Keratinocyte (primary cell): Measurements from ENCODE around the gene PCK2. TPM values are rescaled to one million over a fixed set of nuclear protein-coding genes. Genes with fewer than 3 reads are reported as not detected.

ENCODE experiments used
- DNase-seq: peaks from one replicate; pipeline ENCODE4 v3.0.0-alpha.2; 2011; ENCODE audit warnings: low read depth, missing footprints, low spot score
- FAIRE-seq: peaks from 2 replicates; lab custom pipeline; 2011; peaks lifted over from hg19 to GRCh38; lab: Jason Lieb, UNC
- H2AFZ ChIP-seq: 2 replicates; pipeline ENCODE4 v1.6.0; 2012; ENCODE audit warnings: low read length, control low read depth, inconsistent platforms; ENCODE audit not compliant: control insufficient read depth
- H3K27ac ChIP-seq: 2 replicates; pipeline ENCODE4 v1.5.1; 2011; ENCODE audit warnings: low read length; ENCODE audit not compliant: control insufficient read depth, insufficient read depth
- H3K27me3 ChIP-seq: 3 replicates; pipeline ENCODE4 v1.6.0; 2011; ENCODE audit warnings: low read length; ENCODE audit not compliant: control insufficient read depth, insufficient read depth; ENCODE audit errors: extremely low read depth
- H3K36me3 ChIP-seq, 2 experiments: 2 replicates in 1 of 2; 3 replicates in 1 of 2; pipeline ENCODE4 v1.5.1; 2011; ENCODE audit warnings: low read length in 2 of 2, mild to moderate bottlenecking in 1 of 2; ENCODE audit not compliant: control insufficient read depth in 2 of 2, insufficient read depth in 2 of 2; ENCODE audit errors: extremely low read depth in 1 of 2
- H3K4me1 ChIP-seq: 3 replicates; pipeline ENCODE4 v1.5.1; 2011; ENCODE audit warnings: low read length; ENCODE audit not compliant: control insufficient read depth, insufficient read depth; ENCODE audit errors: extremely low read depth
- H3K4me2 ChIP-seq: 3 replicates; pipeline ENCODE4 v1.6.0; 2011; ENCODE audit warnings: low read depth, low read length; ENCODE audit not compliant: control insufficient read depth, insufficient read depth; ENCODE audit errors: extremely low read depth
- H3K4me3 ChIP-seq, 3 experiments: fragments of 200-600 bp in 1 of 3; sonication (generic) in 1 of 3; 2 replicates in 2 of 3; 3 replicates in 1 of 3; pipeline ENCODE4 v1.5.1; 2011 to 2016; ENCODE audit warnings: low read length in 3 of 3, mild to moderate bottlenecking in 3 of 3, control low read depth in 2 of 3, inconsistent platforms in 1 of 3, low read depth in 1 of 3, mixed read lengths in 1 of 3, mixed run types in 1 of 3, moderate library complexity in 1 of 3; ENCODE audit not compliant: control insufficient read depth in 2 of 3, insufficient read depth in 2 of 3; ENCODE audit errors: extremely low read depth in 1 of 3
- H3K79me2 ChIP-seq: 2 replicates; pipeline ENCODE4 v1.6.0; 2012; ENCODE audit warnings: low read length; ENCODE audit not compliant: control insufficient read depth, insufficient read depth
- H3K9ac ChIP-seq: 3 replicates; pipeline ENCODE4 v1.6.0; 2011; ENCODE audit warnings: low read length; ENCODE audit not compliant: control insufficient read depth, insufficient read depth; ENCODE audit errors: extremely low read depth
- H3K9me1 ChIP-seq: 3 replicates; pipeline ENCODE4 v1.6.0; 2011; ENCODE audit warnings: low read length; ENCODE audit not compliant: control insufficient read depth, insufficient read depth; ENCODE audit errors: extremely low read depth
- H3K9me3 ChIP-seq: 2 replicates; pipeline ENCODE4 v1.5.1; 2012; ENCODE audit warnings: low read depth, low read length; ENCODE audit not compliant: control insufficient read depth
- H4K20me1 ChIP-seq: 3 replicates; pipeline ENCODE4 v1.6.0; 2011; ENCODE audit warnings: low read length; ENCODE audit not compliant: control insufficient read depth, insufficient read depth; ENCODE audit errors: extremely low read depth
- CTCF ChIP-seq, 3 experiments: IDR thresholded peaks in 1 of 3; conservative IDR thresholded peaks in 1 of 3; optimal IDR thresholded peaks in 1 of 3; 2 replicates in 2 of 3; 3 replicates in 1 of 3; pipeline versions ENCODE3 to v1.5.1; 2011; ENCODE audit warnings: low read length in 3 of 3, mild to moderate bottlenecking in 3 of 3, moderate library complexity in 2 of 3, control low read depth in 1 of 3, inconsistent platforms in 1 of 3; ENCODE audit not compliant: insufficient read depth in 2 of 3; ENCODE audit errors: extremely low read depth in 1 of 3
- EZH2 ChIP-seq: IDR thresholded peaks from one replicate; pipeline ENCODE4 v1.6.1; 2012; ENCODE audit warnings: inconsistent platforms, mild to moderate bottlenecking, low read length, moderate library complexity
- dilution Hi-C: fragments of 300-500 bp; cut with MboI; formaldehyde crosslinking; loops from one replicate; pipeline ENCODE4 v1.7.0; 2020; ENCODE audit warnings: low sequenced_read_pairs; ENCODE audit not compliant: extremely low pct_ligation_motif_present
- polyA plus RNA-seq, 5 experiments: library from polyadenylated mRNA; depleted of rRNA in 3 of 5; stranded (reverse) in 3 of 5; stranded (forward) in 1 of 5; unstranded in 1 of 5; fragments of >200 nt; gene quantifications; 1 replicate in 1 of 5; 2 replicates in 3 of 5; 3 replicates in 1 of 5; pipeline versions ENCODE4 v1.2.1 to v1.2.3, GENCODE V29; 2011 to 2012; ENCODE audit warnings: missing spikeins in 2 of 5, low read depth in 1 of 5, low replicate concordance in 1 of 5

PCK2 gene
- polyA plus RNA-seq, 1 donor (not counting 4 experiments of a cell fraction or from before 2014, with no cell fraction given), result 16.6 TPM

- Histone ChIP-seq H3K9me1 (peaks cover 4% of the 10 kb centered on the region), H3K4me1 (peaks cover 28% of the 10 kb centered on the region), H3K27me3 (no peaks in the 10 kb centered on the region), H4K20me1 (no peaks in the 10 kb centered on the region), H3K4me3 (no peak overlapping the region), H3K9ac (no peak overlapping the region), H3K9me3 (no peaks in the 10 kb centered on the region), H2AFZ (no peak overlapping the region), H3K27ac (no peak overlapping the region), H3K79me2 (peaks cover 32% of the 10 kb centered on the region), H3K4me2 (no peak overlapping the region), H3K36me3 (peaks cover 12 to 25% of the 10 kb centered on the region in 2 experiments)
- DNase-seq (no peak), FAIRE-seq (no peak)
- TF ChIP-seq EZH2 (no peak), CTCF (optimal IDR thresholded peaks at IDR 0.05 in 1 of 3, IDR thresholded peaks at IDR 0.05 in 1 of 3, conservative IDR thresholded peaks at IDR 0.05 in 1 of 3; ENCODE audit: extremely low read depth in 1 of 3, insufficient read depth in 2 of 3, low read length in 3 of 3) (no peak)
- dilution Hi-C loops, result no loop called here
These were observed 44.5 kb downstream of the PCK2 start for GRCh38 chr14:24138396-24139271.

GRCh38 chr14:24139272-24139934, 45.3 kb downstream of the PCK2 start:
- H4K20me1 ChIP-seq, result no peaks in the 10 kb centered on the region
- H3K27ac ChIP-seq, result no peak overlapping the region
- peaks cover 28% of the 10 kb centered on the region for H3K4me1 ChIP-seq
- DNase-seq, result no peak
- H3K9ac ChIP-seq, result no peak overlapping the region
- H3K9me1 ChIP-seq, result peaks cover 4% of the 10 kb centered on the region
- H3K4me3 ChIP-seq, result peak overlapping the region in 1 of 3 experiments; percentile 5
- FAIRE-seq, result no peak
- H3K79me2 ChIP-seq, result peaks cover 39% of the 10 kb centered on the region
- H3K27me3 ChIP-seq, result no peaks in the 10 kb centered on the region
- peak overlapping the region; percentile 25 for H3K4me2 ChIP-seq
- TF ChIP-seq EZH2 (no peak), CTCF (optimal IDR thresholded peaks at IDR 0.05 in 1 of 3, IDR thresholded peaks at IDR 0.05 in 1 of 3, conservative IDR thresholded peaks at IDR 0.05 in 1 of 3; ENCODE audit: extremely low read depth in 1 of 3, insufficient read depth in 2 of 3, low read length in 3 of 3) (peak in 1 of 3 experiments; percentile 5)
- no peaks in the 10 kb centered on the region for H3K9me3 ChIP-seq
- H3K36me3 ChIP-seq, result peaks cover 17 to 28% of the 10 kb centered on the region in 2 experiments
- dilution Hi-C loops, result no loop called here
- no peak overlapping the region for H2AFZ ChIP-seq
